Measurements from ENCODE around the gene ZFP36L1. TPM values are rescaled to one million over a fixed set of nuclear protein-coding genes. Genes with fewer than 3 reads are reported as not detected.

ZFP36L1 gene
- total RNA-seq, 1 experiment from 2014 or later, result 88.6 TPM

GRCh38 chr14:68784978-68785533 lies 7.8 kb downstream of the ZFP36L1 start:
- DNase-seq (ENCODE audit: low spot score), result peak; percentile 52

GRCh38 chr14:68784226-68784910 lies 8.5 kb downstream of the ZFP36L1 start:
- peak; percentile 79 for DNase-seq (ENCODE audit: low spot score)

- no peak for DNase-seq (ENCODE audit: low spot score)
Observed at GRCh38 chr14:68783408-68784225, 9.2 kb downstream of the ZFP36L1 start.

GRCh38 chr14:68782091-68782981 lies 10.5 kb downstream of the ZFP36L1 start:
- DNase-seq (ENCODE audit: low spot score), result no peak

- DNase-seq (ENCODE audit: low spot score), result peak; percentile 36
Observed at GRCh38 chr14:68781161-68782021, 11.5 kb downstream of the ZFP36L1 start.

GRCh38 chr14:68780358-68781160 lies 12.3 kb downstream of the ZFP36L1 start:
- peak; percentile 46 for DNase-seq (ENCODE audit: low spot score)

GRCh38 chr14:68779761-68780323 lies 13.0 kb downstream of the ZFP36L1 start:
- peak; percentile 82 for DNase-seq (ENCODE audit: low spot score)

GRCh38 chr14:68777644-68778043 lies 15.2 kb downstream of the ZFP36L1 start:
- DNase-seq (ENCODE audit: low spot score), result no peak

- no peak for DNase-seq (ENCODE audit: low spot score)
Observed at GRCh38 chr14:68775614-68776126, 17.2 kb downstream of the ZFP36L1 start.

- DNase-seq (ENCODE audit: low spot score), result no peak
Observed at GRCh38 chr14:68774771-68775613, 17.9 kb downstream of the ZFP36L1 start.

- DNase-seq (ENCODE audit: low spot score), result no peak
Observed at GRCh38 chr14:68772761-68773381, 20.0 kb downstream of the ZFP36L1 start.

GRCh38 chr14:68771631-68772030 lies 21.2 kb downstream of the ZFP36L1 start:
- no peak for DNase-seq (ENCODE audit: low spot score)

GRCh38 chr14:68770553-68771286 lies 22.1 kb downstream of the ZFP36L1 start:
- no peak for DNase-seq (ENCODE audit: low spot score)

- DNase-seq (ENCODE audit: low spot score), result no peak
Observed at GRCh38 chr14:68770051-68770450, 22.8 kb downstream of the ZFP36L1 start.

- DNase-seq (ENCODE audit: low spot score), result no peak
Observed at GRCh38 chr14:68768316-68768715, 24.6 kb downstream of the ZFP36L1 start.

- no peak for DNase-seq (ENCODE audit: low spot score)
Observed at GRCh38 chr14:68767248-68767645, 25.6 kb downstream of the ZFP36L1 start.
